DOHH2 (cell line): ENCODE results near the gene CERS6.

Experiments
- EZH2phosphoT487 ChIP-seq: fragments of 200-600 bp; sonication (generic); IDR thresholded peaks from 2 replicates; pipeline ENCODE4 v1.6.1; 2017; ENCODE audit warnings: borderline replicate concordance, mild to moderate bottlenecking, antibody characterized with exemption, low read length, moderate library complexity, mixed read lengths
- TF ChIP-seq, protein P1 (sequence below): fragments of 200-600 bp; sonication (generic); IDR thresholded peaks from one replicate; pipeline ENCODE4 v1.5.1; 2014; ENCODE audit warnings: antibody characterized with exemption, mild to moderate bottlenecking, low read depth, low read length; ENCODE audit not compliant: poor library complexity, severe bottlenecking

GRCh38 chr2:168723275-168723899 lies 267.3 kb downstream of the CERS6 start:
- TF ChIP-seq, protein P1, sequence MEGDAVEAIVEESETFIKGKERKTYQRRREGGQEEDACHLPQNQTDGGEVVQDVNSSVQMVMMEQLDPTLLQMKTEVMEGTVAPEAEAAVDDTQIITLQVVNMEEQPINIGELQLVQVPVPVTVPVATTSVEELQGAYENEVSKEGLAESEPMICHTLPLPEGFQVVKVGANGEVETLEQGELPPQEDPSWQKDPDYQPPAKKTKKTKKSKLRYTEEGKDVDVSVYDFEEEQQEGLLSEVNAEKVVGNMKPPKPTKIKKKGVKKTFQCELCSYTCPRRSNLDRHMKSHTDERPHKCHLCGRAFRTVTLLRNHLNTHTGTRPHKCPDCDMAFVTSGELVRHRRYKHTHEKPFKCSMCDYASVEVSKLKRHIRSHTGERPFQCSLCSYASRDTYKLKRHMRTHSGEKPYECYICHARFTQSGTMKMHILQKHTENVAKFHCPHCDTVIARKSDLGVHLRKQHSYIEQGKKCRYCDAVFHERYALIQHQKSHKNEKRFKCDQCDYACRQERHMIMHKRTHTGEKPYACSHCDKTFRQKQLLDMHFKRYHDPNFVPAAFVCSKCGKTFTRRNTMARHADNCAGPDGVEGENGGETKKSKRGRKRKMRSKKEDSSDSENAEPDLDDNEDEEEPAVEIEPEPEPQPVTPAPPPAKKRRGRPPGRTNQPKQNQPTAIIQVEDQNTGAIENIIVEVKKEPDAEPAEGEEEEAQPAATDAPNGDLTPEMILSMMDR, result no peak
- no peak for TF ChIP-seq EZH2phosphoT487
